Neural progenitor cell (in vitro differentiated cells): ENCODE data around the gene PKNOX1.
"Not testable (repeated sequence)": the region's sequence is repeated elsewhere in the genome, so short reads cannot be mapped to it uniquely, and the experiment has no call there.

Experiments used
- EZH2 ChIP-seq: fragments of 200-600 bp; sonication (generic); IDR thresholded peaks from 2 replicates; pipeline ENCODE4 v1.6.1; 2017; ENCODE audit warnings: antibody characterized with exemption, mild to moderate bottlenecking, moderate library complexity
- TF ChIP-seq, protein P1 (sequence below): fragments of 200-600 bp; sonication (generic); IDR thresholded peaks from 2 replicates; pipeline ENCODE4 v1.5.1; 2017; ENCODE audit warnings: antibody characterized with exemption, mild to moderate bottlenecking

DNA sequence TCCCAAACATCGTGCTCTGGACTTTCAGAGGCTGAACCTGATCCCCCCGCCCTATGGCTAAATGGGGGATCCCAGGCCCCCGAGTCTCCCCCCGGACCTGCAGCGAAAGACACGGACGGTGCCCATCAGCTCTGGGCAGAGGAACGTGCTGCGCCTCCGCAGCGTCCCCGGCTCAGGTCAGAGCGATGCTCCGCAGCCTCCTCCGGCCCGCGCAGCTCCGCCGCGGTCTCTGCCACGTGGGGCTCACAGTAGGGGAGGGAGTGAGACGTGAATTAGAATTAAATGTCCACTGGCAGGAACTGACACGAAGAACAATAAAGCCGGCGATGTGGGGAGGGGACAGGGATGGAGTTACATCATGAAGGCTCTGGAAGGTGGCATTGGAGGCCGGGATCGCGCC lies 102.3 kb downstream of the PKNOX1 start:
- TF ChIP-seq, protein P1, sequence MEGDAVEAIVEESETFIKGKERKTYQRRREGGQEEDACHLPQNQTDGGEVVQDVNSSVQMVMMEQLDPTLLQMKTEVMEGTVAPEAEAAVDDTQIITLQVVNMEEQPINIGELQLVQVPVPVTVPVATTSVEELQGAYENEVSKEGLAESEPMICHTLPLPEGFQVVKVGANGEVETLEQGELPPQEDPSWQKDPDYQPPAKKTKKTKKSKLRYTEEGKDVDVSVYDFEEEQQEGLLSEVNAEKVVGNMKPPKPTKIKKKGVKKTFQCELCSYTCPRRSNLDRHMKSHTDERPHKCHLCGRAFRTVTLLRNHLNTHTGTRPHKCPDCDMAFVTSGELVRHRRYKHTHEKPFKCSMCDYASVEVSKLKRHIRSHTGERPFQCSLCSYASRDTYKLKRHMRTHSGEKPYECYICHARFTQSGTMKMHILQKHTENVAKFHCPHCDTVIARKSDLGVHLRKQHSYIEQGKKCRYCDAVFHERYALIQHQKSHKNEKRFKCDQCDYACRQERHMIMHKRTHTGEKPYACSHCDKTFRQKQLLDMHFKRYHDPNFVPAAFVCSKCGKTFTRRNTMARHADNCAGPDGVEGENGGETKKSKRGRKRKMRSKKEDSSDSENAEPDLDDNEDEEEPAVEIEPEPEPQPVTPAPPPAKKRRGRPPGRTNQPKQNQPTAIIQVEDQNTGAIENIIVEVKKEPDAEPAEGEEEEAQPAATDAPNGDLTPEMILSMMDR, result not testable (repeated sequence)
- not testable (repeated sequence) for TF ChIP-seq EZH2
